Fibroblast of the aortic adventitia (primary cell): ENCODE measurements around the gene OR10A5. TPM values are rescaled to one million over a fixed set of nuclear protein-coding genes. Genes with fewer than 3 reads are reported as not detected.
"Not testable (repeated sequence)": the region's sequence is repeated elsewhere in the genome, so short reads cannot be mapped to it uniquely, and the experiment has no call there.

ENCODE experiments used
- DNase-seq: peaks from one replicate; pipeline ENCODE4 v3.0.0-alpha.2; 2010; ENCODE audit warnings: low read depth
- H3K4me3 ChIP-seq: 2 replicates; pipeline ENCODE4 v1.5.1; 2011; ENCODE audit warnings: low read depth, mild to moderate bottlenecking, control low read depth, low read length, moderate library complexity
- CTCF ChIP-seq: IDR thresholded peaks from 2 replicates; pipeline ENCODE4 v1.5.1; 2011; ENCODE audit warnings: mild to moderate bottlenecking, low read length, control low read depth, inconsistent platforms; ENCODE audit not compliant: insufficient read depth
- total RNA-seq: library from RNA; depleted of rRNA; stranded (reverse); fragments of >200 nt; gene quantifications from 2 replicates; pipeline ENCODE4 v1.2.3, GENCODE V29; 2012; ENCODE audit warnings: low replicate concordance

OR10A5 gene
- total RNA-seq, 1 donor = not detected

GRCh38 chr11:6871278-6871677 lies 25.8 kb downstream of the OR10A5 start:
- TF ChIP-seq CTCF = no peak
- no peak overlapping the region for H3K4me3 ChIP-seq
- DNase-seq = no peak

GRCh38 chr11:6875761-6876160 lies 30.3 kb downstream of the OR10A5 start:
- DNase-seq = no peak
- no peak overlapping the region for H3K4me3 ChIP-seq
- TF ChIP-seq CTCF = no peak

GRCh38 chr11:6876325-6876724 lies 30.8 kb downstream of the OR10A5 start, which contains the start of gene OR10A4:
TSS of gene OR10A4 (plus strand) at chr11:6876625. CDS start at chr11:6876648, 23 bp downstream.
- DNase-seq = no peak
- no peak for TF ChIP-seq CTCF
- H3K4me3 ChIP-seq = no peak within 1 kb of the TSS

- no peak overlapping the region for H3K4me3 ChIP-seq
- TF ChIP-seq CTCF = no peak
- no peak for DNase-seq
Observed at GRCh38 chr11:6876914-6877313, 31.4 kb downstream of the OR10A5 start.

- DNase-seq = no peak
- H3K4me3 ChIP-seq = no peak overlapping the region
- no peak for TF ChIP-seq CTCF
Observed at GRCh38 chr11:6882751-6883150, 37.3 kb downstream of the OR10A5 start.

- DNase-seq, H3K4me3 ChIP-seq: not testable (repeated sequence)
Observed at GRCh38 chr11:6887711-6888110, 42.2 kb downstream of the OR10A5 start.

GRCh38 chr11:6888830-6889229 lies 43.3 kb downstream of the OR10A5 start:
- no peak for DNase-seq
- H3K4me3 ChIP-seq = no peak overlapping the region
- TF ChIP-seq CTCF = no peak
